Body of pancreas (tissue), 4 donors: Measurements from ENCODE around the gene MGAT4A. TPM values are rescaled to one million over a fixed set of nuclear protein-coding genes. Genes with fewer than 3 reads are reported as not detected.
"Not testable (repeated sequence)": the region's sequence is repeated elsewhere in the genome, so short reads cannot be mapped to it uniquely, and the experiment has no call there.

ENCODE experiments used
- ATAC-seq: fragments of 150-250 bp; one replicate; pipeline ENCODE4 v1.9.1; 2016
- DNase-seq, 4 donors: peaks; one replicate each; pipeline ENCODE4 v3.0.0-alpha.2; 2019
- H3K27ac ChIP-seq, 4 donors: fragments of 200-600 bp; sonication (generic); 1 replicate in 3 of 4; 2 replicates in 1 of 4; pipeline versions ENCODE4 v1.5.1 to v1.6.1; 2016 to 2019; ENCODE audit warnings: mild to moderate bottlenecking in 1 of 4, mixed read lengths in 1 of 4, moderate library complexity in 1 of 4
- H3K27me3 ChIP-seq, 2 donors: fragments of 200-600 bp; sonication (generic); one replicate each; pipeline ENCODE4 v1.6.0; 2016; ENCODE audit warnings: mild to moderate bottlenecking in 1 of 2
- H3K36me3 ChIP-seq, 2 donors: fragments of 200-600 bp; sonication (generic); replicated peaks in 1 of 2; 2 replicates each; pipeline ENCODE4 v1.5.1; 2016; ENCODE audit warnings: low read depth in 2 of 2; ENCODE audit not compliant: insufficient read depth in 1 of 2
- H3K4me1 ChIP-seq: fragments of 200-600 bp; sonication (generic); one replicate; pipeline ENCODE4 v1.6.0; 2016
- H3K4me3 ChIP-seq, 2 donors: fragments of 200-600 bp; sonication (generic); 1 replicate in 1 of 2; 2 replicates in 1 of 2; pipeline ENCODE4 v1.5.1; 2016 to 2019
- H3K9me3 ChIP-seq, 3 donors: fragments of 200-600 bp; sonication (generic); 1 replicate in 2 of 3; 2 replicates in 1 of 3; pipeline ENCODE4 v1.5.1; 2016
- POLR2A ChIP-seq, 3 donors: fragments of 450-650 bp; IDR thresholded peaks; one replicate each; pipeline ENCODE4 v1.6.1; 2016; ENCODE audit warnings: antibody characterized with exemption in 3 of 3, mild to moderate bottlenecking in 2 of 3
- WGBS, 2 donors: methylation state at CpG; one replicate each; pipeline ENCODE4 v1.1.5; 2017; 5-methylcytosine and 5-hydroxymethylcytosine counted together
- intact Hi-C: fragments of 100-400 bp; cut with DNase I; formaldehyde crosslinking; loops from one replicate; pipeline ENCODE4 v1.15.1; 2023
- total RNA-seq, 2 donors: library from RNA; depleted of rRNA; stranded (reverse); fragments of >200 nt; gene quantifications; one replicate each; pipeline ENCODE4 v1.1.0, GENCODE V29; 2016
- TF ChIP-seq, protein P1 (sequence below), 7 experiments: fragments of 450-650 bp in 4 of 7; fragments of 200-600 bp in 3 of 7; sonication (generic) in 3 of 7; IDR thresholded peaks; one replicate each; pipeline ENCODE4 v1.5.1; 2016 to 2019; ENCODE audit warnings: antibody characterized with exemption in 7 of 7

MGAT4A gene
- total RNA-seq, 2 donors from 2014 or later: 40.5 to 72.4 TPM

DNA sequence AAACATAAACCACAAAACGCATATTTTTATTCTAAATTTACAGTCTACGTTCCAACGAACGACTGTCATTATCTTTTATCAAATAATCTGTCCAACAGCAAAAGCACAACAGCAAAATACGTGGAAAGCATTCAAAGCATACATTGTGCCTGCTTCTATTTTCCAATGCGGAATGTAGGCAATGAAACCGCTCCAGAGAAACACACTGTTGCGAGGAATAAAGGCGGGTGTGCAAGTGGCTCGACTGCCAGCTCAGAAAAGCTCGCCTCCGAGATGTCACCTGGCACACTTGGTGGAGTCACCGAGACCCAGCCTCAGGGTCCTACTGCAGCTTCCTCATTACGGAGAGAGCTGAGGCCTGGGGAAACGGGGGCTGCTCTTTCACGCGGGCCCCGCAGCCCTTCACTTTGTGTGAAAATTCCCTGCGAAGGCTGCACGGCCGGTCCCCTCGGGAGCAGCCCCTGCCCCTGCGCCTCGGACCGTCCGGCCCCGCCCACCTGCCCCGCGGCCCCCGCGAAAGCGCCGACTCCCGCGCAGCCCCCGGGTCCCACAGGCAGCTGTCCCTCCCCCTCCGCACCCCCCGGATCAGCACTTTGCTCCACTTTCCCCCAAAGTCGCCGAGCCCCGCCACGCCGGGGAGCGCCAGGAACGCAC, 752 bp downstream of the MGAT4A start:
- peak overlapping the region; percentile 60 to 64 for H3K4me3 ChIP-seq
- H3K9me3 ChIP-seq: no peaks in the 10 kb centered on the region
- ATAC-seq (peak; percentile 43), DNase-seq (peak; percentile 64 to 80 (median 76))
- peak in 2 of 3 donors; percentile 63 to 72 for TF ChIP-seq POLR2A (IDR thresholded peaks at IDR 0.05)
- TF ChIP-seq, protein P1, sequence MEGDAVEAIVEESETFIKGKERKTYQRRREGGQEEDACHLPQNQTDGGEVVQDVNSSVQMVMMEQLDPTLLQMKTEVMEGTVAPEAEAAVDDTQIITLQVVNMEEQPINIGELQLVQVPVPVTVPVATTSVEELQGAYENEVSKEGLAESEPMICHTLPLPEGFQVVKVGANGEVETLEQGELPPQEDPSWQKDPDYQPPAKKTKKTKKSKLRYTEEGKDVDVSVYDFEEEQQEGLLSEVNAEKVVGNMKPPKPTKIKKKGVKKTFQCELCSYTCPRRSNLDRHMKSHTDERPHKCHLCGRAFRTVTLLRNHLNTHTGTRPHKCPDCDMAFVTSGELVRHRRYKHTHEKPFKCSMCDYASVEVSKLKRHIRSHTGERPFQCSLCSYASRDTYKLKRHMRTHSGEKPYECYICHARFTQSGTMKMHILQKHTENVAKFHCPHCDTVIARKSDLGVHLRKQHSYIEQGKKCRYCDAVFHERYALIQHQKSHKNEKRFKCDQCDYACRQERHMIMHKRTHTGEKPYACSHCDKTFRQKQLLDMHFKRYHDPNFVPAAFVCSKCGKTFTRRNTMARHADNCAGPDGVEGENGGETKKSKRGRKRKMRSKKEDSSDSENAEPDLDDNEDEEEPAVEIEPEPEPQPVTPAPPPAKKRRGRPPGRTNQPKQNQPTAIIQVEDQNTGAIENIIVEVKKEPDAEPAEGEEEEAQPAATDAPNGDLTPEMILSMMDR (IDR thresholded peaks at IDR 0.05): no peak
- H3K27me3 ChIP-seq: no peaks in the 10 kb centered on the region
- peaks cover 51% of the 10 kb centered on the region for H3K4me1 ChIP-seq
- peak overlapping the region; percentile 83 to 93 (median 90) for H3K27ac ChIP-seq
- H3K36me3 ChIP-seq: no peaks in the 10 kb centered on the region
- WGBS, 2 donors: 1 to 2% methylated on average over 10 to 38 of the region's 45 CpGs
- intact Hi-C loops: no loop called here

DNA sequence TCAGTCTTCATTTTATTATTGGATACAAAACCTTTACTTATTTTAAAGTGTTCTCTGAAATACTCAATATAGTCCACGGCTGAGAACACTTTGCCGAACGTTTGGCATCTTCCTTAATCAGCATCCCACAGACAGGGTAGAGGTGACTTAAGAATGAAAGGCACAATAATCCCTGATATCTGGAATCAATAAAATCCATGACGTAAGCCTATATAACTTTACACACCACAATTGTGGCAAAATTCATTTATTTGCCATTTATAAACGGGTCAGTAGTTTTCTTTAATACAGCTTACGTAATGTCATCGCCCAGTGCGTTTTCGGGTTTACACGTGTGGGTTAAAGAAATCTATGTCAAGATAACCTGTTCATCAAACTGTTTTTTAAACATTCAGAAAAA, 1.3 kb downstream of the MGAT4A start:
- ATAC-seq (no peak), DNase-seq (no peak)
- peak overlapping the region; percentile 60 to 64 for H3K4me3 ChIP-seq
- 13 to 15% methylated on average over 10 of the region's 10 CpGs for WGBS, 2 donors
- H3K9me3 ChIP-seq: no peaks in the 10 kb centered on the region
- peak overlapping the region; percentile 83 to 93 (median 90) for H3K27ac ChIP-seq
- no peaks in the 10 kb centered on the region for H3K36me3 ChIP-seq
- intact Hi-C loops: no loop called here
- H3K27me3 ChIP-seq: no peaks in the 10 kb centered on the region
- H3K4me1 ChIP-seq: peaks cover 56% of the 10 kb centered on the region
- TF ChIP-seq POLR2A (IDR thresholded peaks at IDR 0.05): no peak

DNA sequence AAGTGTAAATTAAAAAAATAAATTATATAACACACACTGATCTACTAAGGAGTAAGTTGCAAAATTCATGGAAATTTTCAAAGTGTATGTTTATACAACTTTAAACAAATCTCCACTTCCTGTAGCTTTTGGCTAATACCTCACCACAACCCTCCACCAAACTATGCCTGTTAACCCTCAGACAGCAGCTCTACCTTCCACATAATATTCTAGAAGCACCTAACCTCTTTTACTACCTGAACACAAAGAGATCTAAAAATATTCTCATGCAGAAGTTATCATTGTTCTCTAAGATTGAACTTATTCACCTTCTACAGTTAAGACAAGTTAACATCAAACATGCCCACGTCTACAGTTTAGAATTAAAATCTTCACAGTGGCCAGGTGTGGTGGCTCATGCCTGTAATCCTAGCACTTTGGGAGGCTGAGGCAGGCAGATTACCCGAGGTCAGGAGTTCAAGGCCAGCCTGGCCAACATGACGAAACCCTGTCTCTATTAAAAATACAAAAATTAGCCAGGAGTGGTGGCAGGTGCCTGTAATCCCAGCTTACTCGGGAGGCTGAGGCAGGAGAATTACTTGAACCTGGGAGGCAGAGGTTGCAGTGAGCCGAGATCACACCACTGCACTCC, 2.7 kb downstream of the MGAT4A start:
- WGBS, 2 donors: 20 to 37% methylated on average over 5 of the region's 5 CpGs
- H3K4me1 ChIP-seq: peaks cover 70% of the 10 kb centered on the region

DNA sequence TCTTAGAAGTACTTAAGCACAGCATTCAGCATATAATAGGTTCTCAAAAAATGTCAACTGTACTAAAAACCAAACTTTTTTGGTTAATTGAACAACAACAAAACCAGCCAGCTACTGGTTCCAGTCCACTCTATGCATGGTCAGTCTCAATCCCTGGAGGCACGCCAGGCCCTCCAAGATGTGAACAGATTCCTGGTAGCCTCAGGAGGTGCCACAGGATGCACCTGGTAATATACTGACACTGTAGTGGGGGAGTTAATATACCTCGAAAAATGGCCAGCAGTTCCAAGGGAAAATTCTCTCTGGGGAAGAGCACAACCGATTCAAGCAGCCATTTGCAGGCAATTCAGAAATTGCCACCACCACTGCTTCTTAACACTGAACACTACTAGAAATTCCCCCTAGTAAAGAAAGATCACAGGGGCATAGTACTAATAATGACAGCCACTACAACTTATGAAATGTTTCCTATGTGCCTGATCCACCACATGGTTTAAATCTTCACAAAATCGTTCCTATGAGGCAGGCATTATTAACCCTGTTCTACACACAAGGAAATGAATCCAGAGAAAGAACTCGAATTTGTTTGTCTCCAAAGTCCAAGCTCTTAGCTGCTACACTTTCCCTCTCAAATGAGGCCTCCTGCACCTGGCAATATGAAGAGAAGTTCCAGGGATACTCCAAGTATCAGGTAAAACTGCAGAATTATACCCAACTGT, 3.4 kb downstream of the MGAT4A start:
- no peak overlapping the region for H3K4me3 ChIP-seq
- intact Hi-C loops: no loop called here
- no peaks in the 10 kb centered on the region for H3K27me3 ChIP-seq
- ATAC-seq (no peak), DNase-seq (peak in 2 of 4 donors; percentile 34 to 61)
- H3K4me1 ChIP-seq: peaks cover 72% of the 10 kb centered on the region
- TF ChIP-seq, protein P1 (IDR thresholded peaks at IDR 0.05): no peak
- TF ChIP-seq POLR2A (IDR thresholded peaks at IDR 0.05): no peak
- no peaks in the 10 kb centered on the region for H3K9me3 ChIP-seq
- peak overlapping the region; percentile 0 to 93 (median 76) for H3K27ac ChIP-seq
- no peaks in the 10 kb centered on the region for H3K36me3 ChIP-seq
- 27 to 34% methylated on average over 5 of the region's 5 CpGs for WGBS, 2 donors

More for the DNA sequence above, 2.7 kb downstream of the MGAT4A start:
- peak in 1 of 4 donors; percentile 21 for DNase-seq
- ATAC-seq, H3K36me3 ChIP-seq, H3K27me3 ChIP-seq, H3K4me3 ChIP-seq, intact Hi-C loops, H3K9me3 ChIP-seq: not testable (repeated sequence)
- peak overlapping the region; percentile 0 to 93 (median 76) for H3K27ac ChIP-seq
- peak in 2 of 3 donors; percentile 12 to 28 for TF ChIP-seq POLR2A (IDR thresholded peaks at IDR 0.05)

DNA sequence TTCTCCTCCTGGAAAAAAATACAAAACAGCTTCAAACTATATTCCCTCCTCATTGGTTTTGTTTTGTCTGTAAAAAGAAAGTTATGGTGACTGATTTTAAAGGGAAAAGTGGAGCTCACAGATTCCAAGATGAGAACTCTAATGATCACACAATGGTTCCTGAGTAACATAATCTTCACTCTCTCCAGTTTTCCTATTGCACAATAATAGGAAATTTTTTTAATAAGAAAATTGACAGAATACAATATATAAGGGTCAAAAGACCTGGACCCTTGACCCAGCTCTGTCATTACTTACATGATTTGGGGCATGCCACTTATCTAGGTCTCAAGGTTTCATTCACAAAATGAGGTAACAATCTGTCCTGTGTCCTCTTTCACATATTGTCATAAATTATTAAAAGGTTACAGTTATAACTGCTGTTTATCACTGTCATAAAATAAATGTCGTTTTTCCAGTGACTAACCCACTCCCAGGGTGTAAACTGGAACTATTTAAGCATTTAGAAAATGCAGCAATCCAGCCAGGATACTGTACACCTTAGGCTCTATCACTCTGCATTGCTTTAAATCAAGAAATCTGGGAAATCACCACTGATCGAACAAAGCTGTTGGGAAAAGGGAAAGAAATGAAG, 4.1 kb downstream of the MGAT4A start:
- no peak for TF ChIP-seq POLR2A (IDR thresholded peaks at IDR 0.05)
- TF ChIP-seq, protein P1 (IDR thresholded peaks at IDR 0.05): no peak
- 12 to 18% methylated on average over 2 of the region's 2 CpGs for WGBS, 2 donors
- Histone ChIP-seq H3K9me3 (no peaks in the 10 kb centered on the region), H3K4me1 (peaks cover 65% of the 10 kb centered on the region), H3K27me3 (no peaks in the 10 kb centered on the region), H3K36me3 (no peaks in the 10 kb centered on the region), H3K4me3 (no peak overlapping the region), H3K27ac (peak overlapping the region in 3 of 4 donors; percentile 59 to 93 (median 93))
- ATAC-seq (no peak), DNase-seq (no peak)
- intact Hi-C loops: no loop called here
